GM18907 (cell line): ENCODE data around the gene TRIM72.
"Not testable (repeated sequence)": the region's sequence is repeated elsewhere in the genome, so short reads cannot be mapped to it uniquely, and the experiment has no call there.

ENCODE experiments used
- ATAC-seq: cut with Tn5 transposase; IDR thresholded peaks from one replicate; pipeline ENCODE4 v1.9.1; 2021; ENCODE audit warnings: mild to moderate bottlenecking, moderate library complexity; ENCODE audit not compliant: unreplicated experiment

TRIM72 gene

DNA sequence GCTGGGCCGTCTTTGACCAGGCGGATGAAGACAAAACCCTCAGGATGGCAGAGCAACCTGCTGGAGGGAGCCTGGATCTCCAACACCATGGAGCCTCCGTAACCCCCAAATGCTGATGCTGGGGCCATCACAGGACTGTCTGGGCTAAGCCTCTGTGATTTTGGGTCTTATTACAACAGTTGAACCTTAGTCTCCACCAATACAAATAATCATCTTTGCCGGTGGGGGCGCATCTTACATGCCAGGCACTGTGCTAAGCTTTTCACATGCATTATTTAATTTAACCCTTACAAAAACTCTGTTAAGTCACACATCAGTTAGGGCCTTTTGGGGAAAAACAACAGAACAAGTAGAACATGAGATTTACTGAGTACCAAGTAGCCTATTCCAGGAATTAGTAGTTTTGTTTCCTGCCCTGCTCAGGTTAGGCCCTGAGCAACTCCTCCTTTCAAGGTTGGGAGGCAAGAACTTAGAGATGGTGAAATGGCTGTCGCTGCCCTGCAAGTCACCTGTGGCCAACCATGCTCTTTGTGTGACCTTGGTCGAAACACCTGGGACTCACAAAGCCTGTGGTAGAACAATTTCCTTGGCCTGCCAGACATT is 37.0 kb downstream of the TRIM72 start:
- ATAC-seq = no peak

DNA sequence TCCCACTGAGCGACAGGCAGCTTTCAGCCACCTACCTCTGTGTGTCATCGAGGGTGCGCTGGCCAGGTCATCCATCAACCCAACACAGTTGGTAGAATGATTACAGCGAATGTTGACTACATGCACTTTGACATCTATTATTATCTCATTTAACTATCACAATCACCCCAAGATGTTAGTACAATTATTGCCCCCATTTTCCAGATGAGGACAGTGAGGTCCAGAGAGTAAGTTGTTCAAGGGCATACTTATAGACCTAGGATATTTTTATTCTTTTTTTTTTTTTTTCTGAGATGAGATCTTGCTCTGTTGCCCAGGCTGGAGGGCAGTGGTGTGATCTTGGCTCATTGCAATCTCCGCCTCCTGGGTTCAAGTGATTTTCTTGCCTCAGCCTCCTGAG is 37.5 kb downstream of the TRIM72 start:
- no peak for ATAC-seq

DNA sequence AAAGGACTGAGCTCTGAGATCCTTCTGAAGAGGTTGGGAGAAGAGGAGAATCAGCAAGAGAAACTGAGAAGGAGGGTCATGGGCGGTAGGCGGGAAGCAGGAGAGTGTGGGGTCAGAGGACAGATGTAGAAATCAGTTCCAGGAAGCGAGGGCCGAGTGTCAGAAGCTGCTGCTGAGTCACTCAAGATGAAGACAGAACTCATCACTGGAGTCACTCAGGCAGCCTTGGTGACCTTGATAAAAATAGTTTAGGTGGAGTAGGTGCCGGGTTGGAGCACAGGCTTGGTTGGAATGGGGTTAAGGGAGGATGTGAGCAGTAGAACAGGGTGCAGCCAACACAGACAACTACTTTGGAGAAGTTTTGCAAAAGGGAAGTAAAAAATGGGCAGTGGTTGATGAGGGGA is 39.7 kb downstream of the TRIM72 start:
- no peak for ATAC-seq

DNA sequence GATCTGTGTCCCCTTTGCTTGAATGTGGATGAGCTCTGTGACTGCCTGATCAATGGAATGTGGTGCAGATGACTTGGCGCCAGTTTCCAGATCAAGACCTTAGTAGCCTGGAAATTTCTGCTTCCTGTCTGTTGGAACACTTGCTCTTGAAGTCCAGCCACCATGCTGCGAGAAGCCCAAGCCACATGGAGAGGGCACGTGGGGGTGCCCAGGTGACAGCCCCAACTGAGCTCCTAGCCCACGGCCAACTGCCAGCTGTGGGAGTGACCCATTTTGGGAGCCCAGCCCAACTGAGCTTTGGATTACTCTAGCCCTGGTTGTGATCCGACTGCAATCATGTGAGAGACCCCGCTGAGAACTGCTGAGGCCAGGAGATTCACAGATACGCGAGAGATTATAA is 42.5 kb downstream of the TRIM72 start:
- ATAC-seq = no peak

DNA sequence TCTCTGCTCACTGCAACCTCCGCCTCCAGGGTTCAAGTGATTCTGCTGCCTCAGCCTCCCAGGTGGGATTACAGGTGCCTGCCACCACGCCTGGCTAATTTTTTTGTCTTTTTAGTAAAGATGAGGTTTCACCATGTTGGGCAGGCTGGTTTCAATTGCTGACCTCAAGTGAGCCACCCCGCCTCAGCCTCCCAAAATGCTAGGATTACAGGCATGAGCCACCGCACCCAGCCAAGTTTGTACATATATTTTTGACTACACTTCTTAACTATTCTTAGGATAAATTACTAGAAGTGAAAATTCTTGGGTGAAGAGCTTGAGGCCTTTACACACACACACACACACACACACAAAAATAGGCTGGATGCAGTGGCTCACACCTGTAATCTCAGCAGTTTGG is 44.4 kb downstream of the TRIM72 start:
- no peak for ATAC-seq

DNA sequence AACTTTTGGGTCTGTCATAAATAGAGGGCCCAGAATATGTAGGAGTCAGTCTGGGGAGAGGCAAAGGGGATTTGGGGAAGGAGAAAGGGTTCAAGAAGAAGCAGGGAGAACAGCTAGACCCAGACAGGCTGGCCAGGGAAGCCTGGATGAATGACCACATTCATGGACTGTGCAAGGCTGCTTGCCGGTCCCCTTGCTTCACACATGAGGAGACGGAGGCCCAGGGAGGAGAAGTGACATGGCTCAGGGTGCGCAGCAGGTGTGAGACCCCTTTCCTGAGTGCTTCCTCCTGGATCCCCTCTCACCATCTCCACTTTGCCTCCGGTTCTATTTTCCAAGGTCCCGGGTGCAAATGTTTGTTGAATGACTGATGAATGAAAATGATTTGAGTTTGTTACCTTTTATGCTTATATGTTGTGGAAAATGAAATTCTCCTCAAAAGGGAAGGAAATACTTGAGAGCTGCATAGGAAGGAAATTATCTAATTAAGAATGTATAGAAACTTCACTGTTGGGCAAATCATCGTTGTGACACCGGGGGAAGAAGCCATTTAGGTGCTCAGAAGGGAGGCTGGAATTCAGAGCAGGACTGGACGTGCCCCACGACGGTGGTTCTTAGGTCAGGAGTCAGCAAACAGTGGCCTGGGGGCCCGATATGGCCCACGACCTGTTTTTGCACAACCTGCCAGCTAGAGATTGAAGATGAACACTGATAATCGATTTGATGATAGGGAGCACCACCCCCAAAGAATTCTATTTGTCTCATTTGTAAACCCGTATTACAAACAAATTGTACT is 46.4 kb downstream of the TRIM72 start:
- ATAC-seq = no peak

DNA sequence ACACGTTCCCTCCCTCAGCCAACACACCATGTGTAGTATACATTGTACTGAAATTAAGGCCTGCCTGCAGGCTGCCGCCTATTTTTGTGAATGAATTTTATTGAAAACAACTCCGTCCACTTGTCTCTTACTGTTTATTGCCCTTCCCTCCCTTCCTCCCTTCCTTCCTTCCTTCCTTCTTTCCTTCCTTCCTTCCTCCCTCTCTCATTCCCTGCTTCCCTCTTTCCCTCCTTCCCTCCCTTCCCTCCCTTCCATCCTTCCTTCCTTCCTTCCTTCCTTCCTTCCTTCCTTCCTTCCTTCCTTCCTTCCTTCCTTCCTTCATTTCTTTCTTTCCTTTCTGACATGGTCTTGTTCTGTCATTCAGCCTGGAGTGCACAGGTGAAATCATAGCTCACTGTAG is 48.2 kb downstream of the TRIM72 start:
- no peak for ATAC-seq

DNA sequence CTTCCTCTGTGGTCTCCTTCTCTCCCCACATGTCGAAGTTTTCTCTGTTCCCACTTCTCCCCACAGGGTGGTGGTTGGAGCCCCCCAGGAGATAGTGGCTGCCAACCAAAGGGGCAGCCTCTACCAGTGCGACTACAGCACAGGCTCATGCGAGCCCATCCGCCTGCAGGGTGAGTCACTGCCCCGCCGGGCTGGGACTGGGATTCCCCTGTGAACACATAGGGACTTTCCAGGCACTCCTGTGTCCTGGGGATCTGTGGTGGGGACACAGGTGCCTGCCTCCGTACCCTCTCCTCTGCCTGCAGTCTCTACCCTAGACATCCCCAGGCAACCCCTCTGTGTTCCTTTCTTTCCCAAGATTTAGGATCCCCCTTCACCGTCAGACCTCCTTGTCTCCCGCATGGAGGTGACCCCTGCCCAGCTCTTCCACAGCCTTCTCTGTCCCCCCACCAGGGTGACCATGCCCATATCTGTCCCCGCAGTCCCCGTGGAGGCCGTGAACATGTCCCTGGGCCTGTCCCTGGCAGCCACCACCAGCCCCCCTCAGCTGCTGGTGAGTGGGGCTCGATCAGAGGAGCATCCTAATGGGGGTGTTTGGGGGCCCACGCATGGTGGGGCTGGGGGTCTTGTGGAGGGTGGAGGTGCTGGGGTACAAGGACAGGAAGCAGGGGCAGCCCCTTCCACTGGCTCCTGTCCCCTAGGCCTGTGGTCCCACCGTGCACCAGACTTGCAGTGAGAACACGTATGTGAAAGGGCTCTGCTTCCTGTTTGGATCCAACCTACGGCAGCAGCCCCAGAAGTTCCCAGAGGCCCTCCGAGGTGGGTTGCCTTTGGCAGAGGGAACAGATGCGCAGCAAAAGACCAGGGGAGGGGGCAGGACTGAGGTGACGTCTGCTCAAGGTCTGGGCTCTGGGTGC is 51.7 kb downstream of the TRIM72 start:
- ATAC-seq = peak; percentile 95

DNA sequence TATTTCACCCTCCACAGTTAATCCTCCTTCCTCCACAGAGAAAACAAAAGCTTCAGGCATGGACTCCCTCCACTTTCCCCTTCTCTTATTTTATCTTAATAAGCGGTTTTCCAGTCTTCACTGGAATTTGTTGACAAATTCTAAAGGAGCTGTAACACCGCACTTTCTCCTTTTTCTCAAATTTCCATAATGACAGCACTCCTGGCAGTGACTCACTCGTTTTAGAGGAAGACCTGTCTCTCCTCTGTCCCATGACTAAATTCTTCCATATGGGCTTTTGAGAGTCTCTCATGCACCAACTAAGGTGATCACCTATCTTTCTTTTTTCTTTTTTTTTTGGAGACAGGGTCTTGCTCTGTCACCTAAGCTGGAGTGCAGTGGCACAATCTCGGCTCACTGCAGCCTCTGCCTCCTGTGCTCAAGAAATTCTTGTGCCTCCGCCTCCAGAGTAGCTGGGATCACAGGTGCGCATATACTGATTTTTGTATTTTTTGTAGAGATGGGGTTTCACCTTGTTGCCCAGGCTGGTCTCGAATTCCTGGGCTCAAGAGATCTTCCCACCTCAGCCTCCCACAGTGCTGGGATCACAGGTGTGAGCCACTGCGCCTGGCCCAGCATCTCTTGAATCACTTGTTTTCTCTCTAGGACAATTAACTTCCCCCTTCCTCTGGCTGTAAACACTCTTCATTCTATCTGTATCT is 53.6 kb downstream of the TRIM72 start:
- ATAC-seq = no peak

DNA sequence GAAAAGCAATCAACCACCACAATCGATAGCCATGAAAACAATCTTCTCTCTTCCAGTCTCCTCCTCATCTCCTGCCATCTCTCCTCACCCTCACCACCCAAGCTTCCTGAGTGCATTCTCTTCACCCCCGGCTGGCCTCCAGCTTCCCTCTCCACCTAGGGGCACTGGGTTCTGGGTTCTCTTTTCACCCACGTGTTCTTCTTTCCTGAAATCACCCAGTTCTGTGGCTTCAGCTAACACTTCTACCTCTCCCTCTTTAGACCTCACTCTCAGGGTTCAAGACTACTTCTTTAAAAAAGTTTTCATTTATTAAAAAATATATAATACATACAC is 54.1 kb downstream of the TRIM72 start:
- no peak for ATAC-seq

DNA sequence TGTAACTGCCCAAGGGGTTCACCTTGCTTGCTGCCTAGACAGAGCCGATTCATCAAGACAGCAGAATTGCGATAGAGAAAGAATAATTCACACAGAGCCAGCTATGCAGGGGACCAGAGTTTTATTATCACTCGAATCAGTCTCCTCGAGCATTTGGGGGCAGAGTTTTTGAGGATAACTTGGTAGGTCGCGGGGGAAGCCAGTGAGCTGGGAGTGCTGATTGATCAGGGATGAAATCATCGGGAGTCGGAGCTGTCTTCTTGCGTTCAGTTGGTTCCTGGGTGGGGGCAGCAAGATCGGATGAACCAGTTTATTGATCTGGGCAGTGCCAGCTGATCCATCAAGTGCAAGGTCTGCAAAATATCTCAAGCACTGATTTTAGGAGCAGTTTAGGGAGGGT is 55.0 kb downstream of the TRIM72 start:
- no peak for ATAC-seq

DNA sequence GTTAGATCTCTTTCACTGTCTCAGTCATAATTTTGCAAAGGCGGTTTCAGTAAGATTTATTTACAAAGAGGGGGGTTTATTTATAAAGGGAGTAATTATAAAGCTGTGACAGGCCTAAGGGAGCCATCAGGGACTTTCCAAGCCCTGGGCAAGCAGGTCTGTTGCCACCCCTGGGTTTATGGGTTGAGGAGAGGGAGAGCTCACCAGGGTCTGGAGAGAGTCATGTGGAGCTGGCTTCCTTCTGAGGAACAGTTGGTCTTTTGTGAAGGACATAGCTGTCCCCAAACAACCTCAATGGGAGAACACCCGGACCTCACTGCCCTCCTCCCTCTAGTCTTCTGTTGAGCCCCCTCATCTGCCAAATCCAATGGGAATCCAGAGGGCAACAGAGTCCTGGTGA is 55.6 kb downstream of the TRIM72 start:
- no peak for ATAC-seq

DNA sequence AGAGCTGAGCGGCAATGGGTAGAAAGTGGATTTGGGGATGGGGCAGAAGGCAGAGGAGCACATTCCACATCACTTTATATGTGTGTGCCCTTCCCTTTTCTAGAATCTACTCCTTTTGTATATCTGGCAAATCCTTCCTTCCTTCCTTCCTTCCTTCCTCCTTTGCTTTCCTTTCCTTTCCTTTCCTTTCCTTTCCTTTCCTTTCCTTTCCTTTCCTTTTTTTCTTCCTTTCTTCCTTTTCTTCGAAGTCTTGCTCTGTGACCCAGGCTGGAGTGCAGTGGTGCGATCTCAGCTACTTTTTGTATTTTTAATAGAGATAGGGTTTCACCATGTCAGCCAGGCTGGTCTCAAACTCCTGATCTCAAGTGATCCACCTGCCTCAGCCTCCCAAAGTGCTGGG is 56.1 kb downstream of the TRIM72 start:
- not testable (repeated sequence) for ATAC-seq

DNA sequence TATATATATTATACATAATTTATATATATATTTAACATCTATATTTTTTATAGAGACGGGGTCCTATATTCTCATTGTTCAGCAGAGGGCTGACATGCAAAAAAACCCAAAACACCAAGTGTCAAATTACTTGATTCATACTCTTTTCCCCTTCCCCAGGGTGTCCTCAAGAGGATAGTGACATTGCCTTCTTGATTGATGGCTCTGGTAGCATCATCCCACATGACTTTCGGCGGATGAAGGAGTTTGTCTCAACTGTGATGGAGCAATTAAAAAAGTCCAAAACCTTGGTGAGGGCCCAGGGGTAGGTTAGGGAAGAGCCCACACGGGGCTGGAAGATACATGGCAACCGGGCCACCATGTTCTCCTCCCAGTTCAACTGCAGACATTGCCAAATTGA is 56.9 kb downstream of the TRIM72 start:
- no peak for ATAC-seq

DNA sequence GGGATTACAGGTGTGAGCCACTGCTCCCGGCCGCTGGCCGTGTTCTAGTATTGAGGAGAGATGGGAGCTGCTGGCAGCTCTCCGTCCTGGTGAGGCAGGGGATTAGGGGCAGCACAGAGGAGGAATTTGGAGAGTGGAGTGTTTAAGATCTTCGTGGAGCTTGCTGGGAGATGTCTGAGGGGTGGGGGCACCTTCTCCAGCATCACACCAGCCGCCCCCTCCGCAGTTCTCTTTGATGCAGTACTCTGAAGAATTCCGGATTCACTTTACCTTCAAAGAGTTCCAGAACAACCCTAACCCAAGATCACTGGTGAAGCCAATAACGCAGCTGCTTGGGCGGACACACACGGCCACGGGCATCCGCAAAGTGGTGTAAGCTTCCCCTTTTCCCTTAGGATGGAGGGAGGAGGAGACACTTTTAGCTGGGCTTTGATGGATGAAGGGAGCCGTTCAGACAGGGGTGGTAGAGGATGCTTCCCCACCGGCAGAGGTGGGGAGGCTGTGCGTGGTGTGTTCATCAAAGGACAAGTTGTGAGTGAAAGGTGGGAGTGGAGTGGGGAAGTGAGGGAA is 57.8 kb downstream of the TRIM72 start:
- no peak for ATAC-seq

DNA sequence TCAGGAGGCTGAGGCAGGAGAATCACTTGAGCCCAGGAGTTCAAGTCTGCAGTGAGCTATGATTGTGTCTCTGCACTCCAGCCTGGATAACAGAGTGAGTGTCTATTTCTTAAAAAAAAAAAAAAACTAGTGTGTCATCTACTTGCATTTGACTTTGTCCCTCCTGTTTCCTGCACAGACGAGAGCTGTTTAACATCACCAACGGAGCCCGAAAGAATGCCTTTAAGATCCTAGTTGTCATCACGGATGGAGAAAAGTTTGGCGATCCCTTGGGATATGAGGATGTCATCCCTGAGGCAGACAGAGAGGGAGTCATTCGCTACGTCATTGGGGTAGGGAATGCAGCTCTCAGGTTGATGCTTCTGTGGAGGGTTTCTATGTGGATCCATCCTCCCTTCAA is 59.3 kb downstream of the TRIM72 start:
- ATAC-seq = no peak

DNA sequence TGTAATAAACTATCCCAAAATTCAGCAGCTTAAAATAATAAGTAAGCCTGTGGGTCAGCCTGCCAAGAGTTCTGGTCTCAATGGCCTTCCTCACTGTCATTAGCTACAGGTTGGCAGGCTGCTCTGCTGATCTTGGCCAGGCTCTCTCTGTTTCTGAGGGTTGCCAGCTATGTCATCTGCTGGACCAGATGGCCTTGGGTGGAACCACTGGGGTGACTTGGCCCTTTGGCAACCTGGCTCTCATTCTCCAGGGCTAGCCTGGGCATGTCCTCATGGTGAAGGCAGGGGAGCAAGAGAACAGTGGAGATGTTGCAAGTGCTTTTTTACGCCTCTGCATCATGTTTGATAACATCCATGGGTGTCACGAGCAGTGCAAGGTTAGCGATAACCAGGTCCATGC is 59.8 kb downstream of the TRIM72 start:
- ATAC-seq = no peak

DNA sequence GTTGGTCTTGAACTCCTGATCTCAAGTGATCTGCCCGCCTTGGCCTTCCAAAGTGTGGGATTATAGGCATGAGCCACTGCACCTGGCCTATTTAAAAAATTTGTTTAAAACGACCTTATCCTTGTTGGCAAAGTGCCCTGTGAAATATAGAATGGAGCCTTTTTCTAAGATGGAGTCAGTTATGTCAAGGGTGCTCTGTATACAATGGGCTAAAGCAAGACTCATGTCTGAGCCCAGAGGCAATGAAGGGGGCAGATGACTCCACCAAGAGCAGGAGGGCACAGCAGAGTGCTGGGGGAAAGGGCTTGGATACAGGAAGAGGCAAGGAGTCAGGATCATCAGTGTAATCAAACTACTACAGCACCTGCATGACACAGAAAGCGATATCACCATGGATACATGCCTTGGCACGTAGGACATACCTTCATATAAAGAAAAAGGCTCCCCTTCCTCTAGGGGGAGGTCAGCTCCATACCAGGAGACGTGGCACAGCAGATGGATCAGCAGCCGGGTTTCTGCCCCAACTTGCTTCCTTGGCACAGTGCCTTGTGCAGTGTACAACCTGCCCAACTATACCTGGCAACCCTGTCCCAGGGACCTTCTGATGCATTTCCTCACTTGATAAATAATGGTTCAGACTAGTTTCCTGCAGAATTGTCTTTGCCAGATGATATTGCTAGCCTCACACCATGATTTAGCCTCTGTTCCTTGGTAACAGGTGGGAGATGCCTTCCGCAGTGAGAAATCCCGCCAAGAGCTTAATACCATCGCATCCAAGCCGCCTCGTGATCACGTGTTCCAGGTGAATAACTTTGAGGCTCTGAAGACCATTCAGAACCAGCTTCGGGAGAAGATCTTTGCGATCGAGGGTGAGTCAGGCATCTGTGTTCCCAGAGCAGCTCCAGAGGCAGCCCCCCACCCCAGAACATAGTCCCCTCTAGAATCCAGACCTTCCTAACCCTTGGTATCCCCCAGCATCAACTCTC is 61.2 kb downstream of the TRIM72 start:
- no peak for ATAC-seq

DNA sequence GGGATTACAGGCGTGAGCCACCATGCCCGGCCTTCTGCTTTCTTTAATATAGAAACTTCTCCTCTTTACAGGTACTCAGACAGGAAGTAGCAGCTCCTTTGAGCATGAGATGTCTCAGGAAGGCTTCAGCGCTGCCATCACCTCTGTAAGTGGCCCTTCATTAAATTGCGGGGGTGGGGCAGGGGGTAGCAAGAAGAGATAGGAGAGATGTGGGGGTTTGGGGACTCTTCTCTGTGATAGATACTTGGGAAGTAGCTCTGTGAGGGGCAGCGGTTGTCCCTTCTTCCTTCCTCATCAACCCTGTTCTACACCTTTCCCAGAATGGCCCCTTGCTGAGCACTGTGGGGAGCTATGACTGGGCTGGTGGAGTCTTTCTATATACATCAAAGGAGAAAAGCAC is 62.7 kb downstream of the TRIM72 start:
- no peak for ATAC-seq
